IPS-15b (cell line): Measurements from ENCODE around the gene CHML.

Experiments used
- H3K27me3 ChIP-seq: one replicate; pipeline ENCODE4 v1.6.1; 2013; ENCODE audit warnings: low read length; ENCODE audit not compliant: control insufficient read depth, insufficient read depth
- H3K36me3 ChIP-seq: one replicate; pipeline ENCODE4 v1.6.1; 2013; ENCODE audit warnings: low read length; ENCODE audit not compliant: control insufficient read depth, insufficient read depth
- H3K4me1 ChIP-seq: one replicate; pipeline ENCODE4 v1.6.1; 2013; ENCODE audit warnings: mild to moderate bottlenecking, low read length; ENCODE audit not compliant: control insufficient read depth, insufficient read depth
- H3K4me3 ChIP-seq: one replicate; pipeline ENCODE4 v1.5.1; 2013; ENCODE audit warnings: low read depth, low read length
- H3K9ac ChIP-seq: one replicate; pipeline ENCODE4 v1.6.1; 2013; ENCODE audit warnings: low read depth, mild to moderate bottlenecking, low read length
- H3K9me3 ChIP-seq: one replicate; pipeline ENCODE4 v1.6.1; 2013; ENCODE audit warnings: mild to moderate bottlenecking, low read length; ENCODE audit not compliant: control insufficient read depth, insufficient read depth

The CHML gene

DNA sequence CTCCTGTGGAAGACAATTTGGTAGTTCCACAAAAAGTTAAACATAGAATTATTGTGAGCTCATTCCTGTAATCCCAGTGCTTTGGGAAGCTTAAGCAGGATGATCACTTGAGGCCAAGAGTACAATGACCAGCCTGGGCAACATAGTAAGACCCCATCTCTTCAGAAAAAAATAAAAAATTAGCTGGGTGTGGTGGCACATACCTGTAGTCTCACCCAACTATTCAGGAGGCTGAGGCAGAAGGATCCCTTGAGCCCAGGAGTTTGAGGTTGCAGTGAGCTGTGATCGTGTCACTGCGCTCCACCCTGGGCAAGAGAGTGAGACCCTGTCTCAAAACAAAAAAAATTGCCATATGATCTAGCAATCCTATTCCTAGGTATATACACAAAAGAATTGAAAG is 4.1 kb upstream of the CHML start:
- Histone ChIP-seq H3K9me3 (no peaks in the 10 kb centered on the region), H3K9ac (no peak overlapping the region), H3K4me3 (no peak overlapping the region), H3K4me1 (no peaks in the 10 kb centered on the region), H3K27me3 (no peaks in the 10 kb centered on the region), H3K36me3 (peaks cover 4% of the 10 kb centered on the region)

DNA sequence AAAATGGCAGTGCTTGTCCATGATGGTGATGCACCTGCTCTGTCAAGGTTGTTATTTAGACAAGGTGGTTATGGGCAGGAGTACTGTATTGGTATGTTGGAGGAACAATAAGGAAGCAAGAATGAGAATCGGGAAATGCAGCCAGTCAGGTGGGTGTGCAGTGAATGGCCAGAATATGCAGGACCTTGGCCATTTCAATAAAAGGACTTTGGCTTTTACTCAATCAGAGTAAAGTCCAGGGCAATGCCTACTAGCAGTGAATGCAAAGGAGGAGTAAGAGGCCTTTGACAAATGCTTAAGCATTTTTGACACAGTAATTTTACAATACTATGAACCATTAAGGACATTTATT is 2.4 kb upstream of the CHML start:
- Histone ChIP-seq H3K9ac (no peak overlapping the region), H3K4me1 (peaks cover 2% of the 10 kb centered on the region), H3K36me3 (peaks cover 4% of the 10 kb centered on the region), H3K4me3 (no peak overlapping the region), H3K27me3 (no peaks in the 10 kb centered on the region), H3K9me3 (no peaks in the 10 kb centered on the region)

DNA sequence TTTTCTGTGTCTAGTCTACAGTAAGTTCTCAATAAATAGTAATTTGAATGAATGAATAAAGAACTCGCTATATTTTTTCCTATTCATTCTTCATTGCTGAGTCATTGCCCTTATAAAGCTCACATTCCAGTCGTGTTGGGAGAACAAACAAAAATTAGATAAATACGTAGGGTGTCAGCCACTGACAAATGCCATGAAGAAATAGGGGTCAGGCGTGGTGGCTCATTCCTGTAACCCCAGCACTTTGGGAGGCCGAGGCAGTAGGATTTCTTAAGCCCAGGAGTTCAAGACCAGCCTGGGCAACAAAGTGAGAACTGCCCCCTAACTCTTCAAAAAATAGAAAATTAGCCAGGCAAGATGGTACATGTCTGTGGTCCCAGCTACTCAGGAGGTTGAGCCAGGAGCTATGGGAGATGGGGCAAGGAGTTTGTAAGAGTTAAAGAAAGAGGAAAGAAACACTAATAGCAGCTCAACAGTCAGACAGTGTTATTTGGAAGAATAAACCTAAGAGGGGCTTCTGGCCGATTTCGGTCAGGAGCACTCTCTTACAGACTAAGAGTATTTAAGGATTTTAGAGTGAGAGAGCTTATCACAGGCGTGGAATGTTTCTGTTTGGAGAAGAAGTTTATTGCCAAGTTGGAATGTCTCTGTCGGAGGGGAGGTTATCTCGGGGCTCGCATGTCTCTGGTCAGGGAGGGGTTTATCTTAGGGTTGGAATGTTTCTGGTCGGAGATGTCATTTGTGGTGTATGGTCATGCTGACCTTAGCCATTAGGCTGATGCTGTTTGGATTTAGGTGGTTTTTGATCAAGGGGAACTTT is 1.8 kb upstream of the CHML start:
- Histone ChIP-seq H3K9ac (no peak overlapping the region), H3K4me1 (peaks cover 3% of the 10 kb centered on the region), H3K9me3 (no peaks in the 10 kb centered on the region), H3K27me3 (no peaks in the 10 kb centered on the region), H3K36me3 (peaks cover 4% of the 10 kb centered on the region), H3K4me3 (no peak overlapping the region)

DNA sequence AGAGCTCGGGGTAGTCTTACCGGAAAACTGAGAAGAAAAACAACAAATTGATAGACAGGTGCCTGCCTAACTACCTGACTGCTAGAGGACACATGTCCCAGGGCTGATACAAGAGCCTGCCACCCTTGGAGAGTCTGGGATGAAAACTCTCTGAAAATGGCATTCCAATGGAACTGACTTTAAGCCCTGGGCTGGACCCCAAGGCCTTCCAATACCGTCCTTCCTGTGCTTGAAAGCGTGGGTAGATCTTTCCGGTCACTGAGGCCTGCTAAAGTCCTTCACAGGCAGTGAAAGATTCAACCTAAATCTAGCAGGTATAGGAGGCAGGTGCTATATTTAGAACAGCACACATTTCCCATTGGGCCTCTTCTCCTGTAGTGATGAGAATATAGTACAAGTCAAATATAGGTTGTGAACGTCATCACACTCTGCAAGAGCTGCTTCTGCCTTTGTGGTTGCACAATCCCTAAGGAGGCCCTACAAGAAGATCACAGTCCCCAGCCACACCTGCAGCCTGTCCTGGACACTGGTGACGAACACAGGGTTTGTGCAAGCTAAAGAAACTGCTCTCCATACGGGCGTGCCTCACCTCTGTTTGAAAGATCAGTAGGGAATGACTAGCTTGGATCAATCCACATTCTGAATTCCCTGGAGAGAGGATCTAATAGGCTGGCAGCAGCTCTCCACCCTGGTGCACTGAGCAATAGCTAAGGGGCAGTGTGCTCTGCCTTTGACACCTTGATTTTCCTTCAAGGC is 876 bp upstream of the CHML start:
- Histone ChIP-seq H3K36me3 (peaks cover 4% of the 10 kb centered on the region), H3K4me1 (peaks cover 5% of the 10 kb centered on the region), H3K9me3 (no peaks in the 10 kb centered on the region), H3K27me3 (no peaks in the 10 kb centered on the region), H3K9ac (no peak overlapping the region), H3K4me3 (peak overlapping the region; percentile 53)

DNA sequence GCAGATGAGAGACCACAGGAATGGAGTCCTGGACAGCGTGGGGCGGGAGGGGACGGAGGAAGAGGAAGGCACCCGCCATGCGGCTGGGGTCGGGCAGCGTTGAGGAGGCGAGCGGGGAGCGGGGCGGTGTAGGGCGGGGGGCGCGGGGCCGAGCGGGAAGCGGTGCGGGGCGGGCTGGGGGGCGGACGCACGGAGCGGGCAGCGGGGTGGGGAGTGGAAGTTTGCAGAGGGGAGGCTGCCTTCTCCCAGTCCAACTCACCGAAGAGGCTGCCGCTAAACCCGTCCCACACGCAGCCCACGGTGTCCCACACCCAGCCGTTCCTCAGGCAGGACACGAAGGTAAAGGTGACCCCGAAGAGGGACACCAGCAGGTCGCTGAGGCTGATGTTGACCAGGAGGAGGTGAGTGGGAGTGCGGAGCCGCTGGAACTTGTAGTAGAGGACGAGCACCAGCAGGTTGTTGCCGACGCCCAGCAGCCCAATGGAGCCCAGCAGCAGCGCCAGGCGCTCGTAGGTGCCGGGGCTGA is 483 bp downstream of the CHML start:
- H3K9ac ChIP-seq, result peak overlapping the region; percentile 91
- H3K4me1 ChIP-seq, result peaks cover 5% of the 10 kb centered on the region

DNA sequence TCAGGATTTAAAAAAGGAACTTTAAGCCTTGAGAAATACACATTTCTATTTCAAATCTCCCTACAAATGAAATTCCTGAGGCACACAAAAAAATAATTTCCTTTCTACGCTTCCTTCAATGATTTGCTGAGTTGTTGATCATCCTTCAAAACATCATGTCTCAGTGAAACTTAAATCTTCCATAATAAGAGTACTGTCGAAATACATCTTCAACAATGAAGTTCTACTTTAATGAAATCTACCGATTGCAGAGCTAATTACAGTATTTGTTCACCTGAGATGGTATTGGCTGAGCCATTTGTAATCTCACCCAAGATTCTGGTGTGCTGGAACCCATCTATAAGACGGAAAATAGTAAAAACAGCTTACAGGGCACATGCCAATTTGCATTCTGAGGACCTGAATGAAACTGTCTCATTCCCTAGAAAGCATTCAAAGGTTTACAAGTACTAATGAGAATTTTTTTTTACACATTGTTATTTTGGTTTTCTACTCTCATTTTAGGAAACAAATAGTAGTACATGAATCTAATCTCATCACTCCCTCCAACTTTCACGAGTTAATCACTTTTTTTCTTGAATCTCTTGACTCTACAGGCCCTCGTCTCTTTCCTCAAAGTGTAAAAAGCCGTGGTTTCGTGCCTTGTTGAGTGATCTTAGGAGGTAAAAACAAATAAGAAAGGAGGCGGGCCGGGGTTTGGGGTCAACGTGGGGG is 1.1 kb downstream of the CHML start:
- H3K4me3 ChIP-seq, result peak overlapping the region; percentile 99
- H3K9me3 ChIP-seq, result no peaks in the 10 kb centered on the region
- no peaks in the 10 kb centered on the region for H3K27me3 ChIP-seq
- H3K4me1 ChIP-seq, result peaks cover 5% of the 10 kb centered on the region
- peak overlapping the region; percentile 51 for H3K9ac ChIP-seq
- H3K36me3 ChIP-seq, result peaks cover 7% of the 10 kb centered on the region

More for the DNA sequence above, 483 bp downstream of the CHML start:
- Histone ChIP-seq H3K36me3 (peaks cover 7% of the 10 kb centered on the region), H3K9me3 (no peaks in the 10 kb centered on the region), H3K4me3 (peak overlapping the region; percentile 99), H3K27me3 (no peaks in the 10 kb centered on the region)

DNA sequence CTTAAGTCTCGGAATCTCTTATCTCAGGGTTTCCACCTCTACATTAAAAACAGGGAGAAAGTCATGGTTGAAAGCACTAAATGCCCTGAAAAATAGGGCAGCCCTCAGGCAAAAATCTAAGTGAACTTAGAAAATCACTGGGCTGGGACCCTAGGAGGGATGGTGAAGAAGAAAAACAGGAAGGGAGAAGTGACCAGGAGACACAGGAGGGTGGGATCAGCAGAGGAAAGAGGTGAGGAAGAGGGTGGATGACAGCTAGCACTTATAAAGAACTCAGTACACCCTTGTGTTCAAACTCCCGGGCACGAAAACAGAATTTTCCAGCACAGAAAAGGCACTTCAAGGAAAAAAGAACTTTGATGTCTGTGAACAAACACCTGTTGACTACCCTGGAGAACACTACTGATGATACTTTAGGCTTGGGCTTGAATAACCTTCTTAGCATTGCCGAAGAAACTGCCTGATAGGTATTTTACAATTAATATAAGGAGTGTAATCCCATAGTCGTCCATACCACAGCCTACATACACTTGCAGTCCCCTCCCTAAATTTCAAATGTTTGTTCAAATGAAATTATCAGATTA is 2.0 kb downstream of the CHML start:
- peaks cover 5% of the 10 kb centered on the region for H3K4me1 ChIP-seq
- H3K36me3 ChIP-seq, result peaks cover 7% of the 10 kb centered on the region
- H3K27me3 ChIP-seq, result no peaks in the 10 kb centered on the region
- no peak overlapping the region for H3K9ac ChIP-seq
- H3K4me3 ChIP-seq, result peak overlapping the region; percentile 99
- no peaks in the 10 kb centered on the region for H3K9me3 ChIP-seq

DNA sequence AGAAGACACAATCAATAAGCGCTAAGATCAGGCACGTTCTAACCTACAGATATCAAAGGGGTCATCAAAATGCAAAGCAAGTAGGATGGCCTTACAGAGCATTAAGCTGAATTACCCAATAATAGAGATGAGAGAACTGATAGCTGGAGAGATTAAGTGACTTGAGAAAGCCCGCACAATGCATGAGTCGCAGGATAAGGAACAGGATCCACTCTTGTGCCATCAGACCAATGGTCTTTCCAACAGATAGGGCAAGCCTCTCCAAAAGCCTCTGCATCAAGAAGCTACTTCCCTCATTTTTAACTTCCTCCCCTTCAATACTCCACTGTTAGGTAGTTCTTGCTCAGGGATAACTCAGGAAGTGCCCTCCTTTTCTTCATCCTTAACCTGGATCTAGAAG is 2.6 kb downstream of the CHML start:
- no peak overlapping the region for H3K9ac ChIP-seq

DNA sequence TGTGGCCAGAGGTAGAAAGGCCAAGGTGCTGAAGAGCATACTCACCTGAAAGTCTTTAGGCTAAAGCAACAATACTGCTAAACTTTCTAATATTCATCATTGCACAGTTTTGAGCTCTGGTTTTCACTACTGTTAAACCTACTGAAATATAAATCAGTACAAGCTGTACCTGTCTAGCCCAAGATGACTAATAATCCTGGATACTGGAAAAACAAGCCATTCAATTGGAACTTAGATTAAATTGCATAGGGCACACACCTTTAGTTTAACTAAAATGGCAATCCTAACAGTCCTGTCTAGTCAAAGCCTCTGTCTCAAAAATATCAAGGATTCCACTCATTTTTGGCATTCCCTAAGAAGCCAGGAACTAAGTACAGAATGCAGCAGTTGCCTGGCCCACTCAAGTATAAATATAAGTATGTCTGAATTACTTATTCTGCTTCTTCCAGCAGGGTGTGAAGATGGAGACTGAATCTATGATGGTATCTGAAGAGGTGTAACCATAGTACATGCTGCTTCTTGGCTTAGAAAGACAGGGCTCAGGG is 3.1 kb downstream of the CHML start:
- H3K9ac ChIP-seq, result no peak overlapping the region
- H3K36me3 ChIP-seq, result peaks cover 7% of the 10 kb centered on the region
- peaks cover 5% of the 10 kb centered on the region for H3K4me1 ChIP-seq
- H3K27me3 ChIP-seq, result no peaks in the 10 kb centered on the region
- H3K4me3 ChIP-seq, result no peak overlapping the region
- no peaks in the 10 kb centered on the region for H3K9me3 ChIP-seq

More for the DNA sequence above, 2.6 kb downstream of the CHML start:
- no peak overlapping the region for H3K4me3 ChIP-seq
- H3K36me3 ChIP-seq, result peaks cover 7% of the 10 kb centered on the region
- no peaks in the 10 kb centered on the region for H3K27me3 ChIP-seq
- H3K4me1 ChIP-seq, result peaks cover 5% of the 10 kb centered on the region
- H3K9me3 ChIP-seq, result no peaks in the 10 kb centered on the region

DNA sequence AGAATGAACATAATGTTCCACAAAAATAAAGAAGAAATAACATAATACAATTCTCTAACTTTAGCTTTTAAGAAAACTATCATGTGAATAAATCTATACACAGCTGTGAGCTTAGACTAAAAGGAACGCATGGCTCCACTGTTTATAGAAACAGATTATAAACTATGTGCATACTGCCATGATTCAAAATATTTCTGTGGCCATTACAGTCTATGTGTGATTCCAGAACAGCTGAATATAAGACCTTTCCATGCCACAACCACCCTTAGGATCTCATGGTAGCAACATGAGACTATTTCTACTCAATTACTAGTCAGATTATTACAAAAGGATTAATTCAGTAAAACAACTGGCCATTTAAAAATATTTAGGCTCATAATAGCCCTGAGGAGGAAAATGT is 3.9 kb downstream of the CHML start:
- Histone ChIP-seq H3K4me1 (peaks cover 5% of the 10 kb centered on the region), H3K36me3 (peaks cover 7% of the 10 kb centered on the region), H3K9ac (no peak overlapping the region), H3K9me3 (no peaks in the 10 kb centered on the region), H3K27me3 (no peaks in the 10 kb centered on the region), H3K4me3 (no peak overlapping the region)

DNA sequence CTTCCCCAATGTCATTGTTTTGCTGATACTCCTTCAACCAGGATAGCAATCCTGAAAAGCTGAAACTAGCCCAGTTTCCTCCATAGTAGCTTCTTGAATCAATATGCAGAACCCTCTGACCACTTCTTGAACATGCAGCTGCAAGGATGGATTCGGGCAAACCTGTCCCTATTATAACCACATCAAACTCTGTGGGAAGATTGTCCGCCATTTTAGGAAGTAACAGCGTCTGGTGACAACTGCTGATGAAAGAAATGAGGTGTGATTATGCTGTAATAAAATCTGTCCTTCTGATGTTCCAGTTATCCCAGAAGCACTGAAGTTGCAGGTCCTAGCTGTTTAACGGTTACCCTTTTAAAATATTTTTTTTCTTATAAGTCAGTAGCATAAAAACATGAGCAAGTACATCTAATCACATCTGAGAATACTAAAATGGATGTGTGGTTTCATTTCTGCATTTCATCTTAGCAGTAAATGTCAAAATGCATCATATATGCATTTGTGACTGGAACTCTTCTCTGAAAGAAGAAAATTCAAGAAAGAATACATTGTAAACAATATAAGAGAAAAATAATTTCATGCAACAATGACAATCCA is 4.5 kb downstream of the CHML start:
- Histone ChIP-seq H3K27me3 (no peaks in the 10 kb centered on the region), H3K9ac (no peak overlapping the region), H3K36me3 (peaks cover 7% of the 10 kb centered on the region), H3K9me3 (no peaks in the 10 kb centered on the region), H3K4me3 (no peak overlapping the region), H3K4me1 (peaks cover 5% of the 10 kb centered on the region)
